HepG2 (cell line): ENCODE data around the gene KLHDC2. TPM values are rescaled to one million over a fixed set of nuclear protein-coding genes. Genes with fewer than 3 reads are reported as not detected.
A peak's percentile ranks its signal among the peaks of the same experiment; 100 is the strongest.

Experiments used
- BCLAF1 ChIP-seq: fragments of 450-650 bp; IDR thresholded peaks from 2 replicates; pipeline ENCODE4 v1.6.1; 2017; ENCODE audit warnings: mild to moderate bottlenecking
- CHD2 ChIP-seq: IDR thresholded peaks from 2 replicates; pipeline ENCODE4 v1.6.1; 2011; ENCODE audit warnings: low read depth, low read length, improper control_type of control experiment
- CREM ChIP-seq, 2 experiments: sonication (generic) in 1 of 2; formaldehyde crosslinking in 1 of 2; IDR thresholded peaks; 2 replicates each; pipeline versions ENCODE4 v1.4.0 to v1.6.1; 2016 to 2020; ENCODE audit warnings: antibody characterized with exemption in 1 of 2, mild to moderate bottlenecking in 1 of 2, missing genetic modification reagents in 1 of 2
- DMTF1 ChIP-seq: sonication (generic); formaldehyde crosslinking; IDR thresholded peaks from 2 replicates; pipeline ENCODE4 v1.4.0; 2020; ENCODE audit warnings: mild to moderate bottlenecking, missing genetic modification reagents
- IRF9 ChIP-seq: sonication (generic); formaldehyde crosslinking; IDR thresholded peaks from 2 replicates; pipeline ENCODE4 v1.8.0; 2022; ENCODE audit warnings: missing genetic modification reagents, mild to moderate bottlenecking, borderline replicate concordance
- MAFG ChIP-seq: sonication (generic); formaldehyde crosslinking; IDR thresholded peaks from 2 replicates; pipeline ENCODE4 v1.5.1; 2020; ENCODE audit warnings: mild to moderate bottlenecking, missing genetic modification reagents
- RARA ChIP-seq: IDR thresholded peaks from 2 replicates; pipeline ENCODE4 v1.6.1; 2016; ENCODE audit warnings: missing genetic modification reagents, missing compliant biosample characterization
- SIX1 ChIP-seq: sonication (generic); formaldehyde crosslinking; IDR thresholded peaks from 2 replicates; pipeline ENCODE4 v1.4.0; 2020; ENCODE audit warnings: missing genetic modification reagents, borderline replicate concordance
- SMARCC2 ChIP-seq: fragments of 450-650 bp; IDR thresholded peaks from 2 replicates; pipeline ENCODE4 v1.6.1; 2017; ENCODE audit warnings: antibody characterized with exemption, mild to moderate bottlenecking
- STAT5B ChIP-seq: sonication (generic); formaldehyde crosslinking; IDR thresholded peaks from 2 replicates; pipeline ENCODE4 v1.4.0; 2020; ENCODE audit warnings: missing genetic modification reagents
- TBX2 ChIP-seq: sonication (generic); formaldehyde crosslinking; IDR thresholded peaks from 2 replicates; pipeline ENCODE4 v1.5.0; 2020; ENCODE audit warnings: missing genetic modification reagents, mild to moderate bottlenecking, borderline replicate concordance
- ZBTB33 ChIP-seq: sonication (generic); formaldehyde crosslinking; IDR thresholded peaks from 2 replicates; pipeline ENCODE4 v1.4.0; 2020; ENCODE audit warnings: missing genetic modification reagents
- ZBTB37 ChIP-seq: sonication (generic); formaldehyde crosslinking; IDR thresholded peaks from 2 replicates; pipeline ENCODE4 v1.4.0; 2020; ENCODE audit warnings: mild to moderate bottlenecking, missing genetic modification reagents
- ZFP90 ChIP-seq: sonication (generic); formaldehyde crosslinking; IDR thresholded peaks from 2 replicates; pipeline ENCODE4 v1.8.0; 2022; ENCODE audit warnings: missing genetic modification reagents, mild to moderate bottlenecking, inconsistent platforms, borderline replicate concordance
- ZKSCAN8 ChIP-seq: IDR thresholded peaks from 2 replicates; pipeline ENCODE4 v1.6.1; 2016; ENCODE audit warnings: borderline replicate concordance, missing genetic modification reagents, missing compliant biosample characterization
- ZMAT5 ChIP-seq: sonication (generic); formaldehyde crosslinking; IDR thresholded peaks from 2 replicates; pipeline ENCODE4 v1.5.0; 2020; ENCODE audit warnings: mild to moderate bottlenecking, low read depth, missing genetic modification reagents, borderline replicate concordance
- ZNF17 ChIP-seq: sonication (generic); formaldehyde crosslinking; IDR thresholded peaks from 2 replicates; pipeline ENCODE4 v1.5.0; 2020; ENCODE audit warnings: mild to moderate bottlenecking, missing genetic modification reagents
- ZNF790 ChIP-seq: sonication (generic); formaldehyde crosslinking; IDR thresholded peaks from 2 replicates; pipeline ENCODE4 v1.8.0; 2022; ENCODE audit warnings: missing genetic modification reagents, mild to moderate bottlenecking, borderline replicate concordance
- polyA plus RNA-seq, 8 experiments: library from polyadenylated mRNA; depleted of rRNA in 3 of 8; stranded (reverse) in 7 of 8; unstranded in 1 of 8; fragments of >200 nt; fragmentation: Illumina TruSeq in 4 of 8; extraction: Trizol in 4 of 8; gene quantifications; 2 replicates each; pipeline versions ENCODE4 v1.2.1 to v1.2.3, GENCODE V29; 2011 to 2016; ENCODE audit warnings: low read depth in 4 of 8, missing spikeins in 1 of 8, mixed read lengths in 1 of 8; ENCODE audit not compliant: insufficient read depth in 1 of 8
- total RNA-seq, 5 experiments: library from RNA; depleted of rRNA; stranded (reverse); fragments of >200 nt; fragmentation: Illumina TruSeq; extraction: Trizol; gene quantifications; 2 replicates each; pipeline ENCODE4 v1.2.3, GENCODE V29; 2016; ENCODE audit warnings: low read depth in 1 of 5

Gene KLHDC2
- total and polyA plus RNA-seq, 2 of the 13 experiments (the other 11 are each of a cell fraction or from before 2014, with no cell fraction given): 95.5 to 170 TPM

- TF ChIP-seq CREM (IDR thresholded peaks at IDR 0.05): peak; percentile 88
- no peak for TF ChIP-seq CREM (CRISPR knock-in tag; IDR thresholded peaks at IDR 0.05)
- no peak for TF ChIP-seq IRF9 (CRISPR knock-in tag)
- TF ChIP-seq CHD2: no peak
- TF ChIP-seq ZNF790 (CRISPR knock-in tag): no peak
- TF ChIP-seq SIX1 (CRISPR knock-in tag): peak; percentile 31; the same call in 1 of the 2 replicates
- TF ChIP-seq ZKSCAN8 (CRISPR knock-in tag): 0 out of 2 replicates have a peak, but pooled peaks have one; percentile 63
- TF ChIP-seq DMTF1 (CRISPR knock-in tag): no peak
- TF ChIP-seq ZBTB33 (CRISPR knock-in tag): no peak; the same call in 1 of the 2 replicates
- TF ChIP-seq MAFG (CRISPR knock-in tag): no peak
- TF ChIP-seq STAT5B (CRISPR knock-in tag): no peak
- TF ChIP-seq TBX2: peak; percentile 90
- no peak for TF ChIP-seq ZMAT5
- 0 out of 2 replicates have a peak, but pooled peaks have one; percentile 13 for TF ChIP-seq SMARCC2
- TF ChIP-seq ZFP90 (CRISPR knock-in tag): no peak
- peak; percentile 84 for TF ChIP-seq ZBTB37
- TF ChIP-seq BCLAF1: no peak
- TF ChIP-seq RARA (CRISPR knock-in tag): peak; percentile 100
- TF ChIP-seq ZNF17: no peak
Measured at GRCh38 chr14:49770212-49770817, 2.4 kb downstream of the KLHDC2 start (continued).
